HCT116 (cell line): ENCODE results near the gene ELF1. TPM values are rescaled to one million over a fixed set of nuclear protein-coding genes. Genes with fewer than 3 reads are reported as not detected.

ENCODE experiments used
- ATAC-seq: fragments of 200-7000 bp; cut with Tn5 transposase; 2 replicates; pipeline ENCODE4 v1.9.1; 2020; ENCODE audit warnings: mild to moderate bottlenecking, moderate library complexity
- BruUV-seq: library from RNA; stranded (reverse); fragments of 400-500 nt; replicated peaks from 2 replicates; lab custom pipeline; 2021; lab: Mats Ljungman, UMichigan
- CTCF ChIA-PET: fragments of 300-600 bp; sonication (Branson Sonifier 250); formaldehyde crosslinking; loops from one replicate; lab custom pipeline; 2021; ENCODE audit warnings: antibody characterized with exemption; lab: Charles Lee
- POLR2A ChIA-PET: fragments of 300-600, 350-600 bp; sonication (Branson Sonifier 250); formaldehyde crosslinking; loops from one replicate; lab custom pipeline; 2021; ENCODE audit warnings: antibody characterized with exemption; lab: Charles Lee
- RAD21 ChIA-PET, 2 experiments: fragments of 300-600 bp; sonication (Branson Sonifier 250); formaldehyde crosslinking; loops; one replicate each; lab custom pipeline; 2023; ENCODE audit warnings: low total read pairs in 2 of 2; ENCODE audit not compliant: uncharacterized antibody in 2 of 2, unreplicated experiment in 2 of 2, low non-redundant PET in 1 of 2; lab: Charles Lee
- DNase-seq: peaks from one replicate; pipeline ENCODE4 v3.0.0-alpha.2; 2010; ENCODE audit warnings: low read depth, low spot score
- H2AFZ ChIP-seq: fragments of 200-600 bp; shearing (Covaris generic), sonication (generic); 2 replicates; pipeline ENCODE4 v1.6.1; 2017; ENCODE audit warnings: low read depth, mixed run types, mixed read lengths, antibody characterized with exemption, low read length; ENCODE audit not compliant: poor library complexity, severe bottlenecking
- H3K27ac ChIP-seq: 2 replicates; pipeline ENCODE4 v1.5.1; 2012; ENCODE audit warnings: low read depth, low read length
- H3K27me3 ChIP-seq: fragments of 200-600 bp; sonication (generic); 2 replicates; pipeline ENCODE4 v1.6.1; 2016; ENCODE audit warnings: mixed run types, low read length, mixed read lengths; ENCODE audit not compliant: insufficient read depth
- H3K36me3 ChIP-seq, 2 experiments: fragments of 200-500 bp in 1 of 2; fragments of 200-600 bp in 1 of 2; sonication (Bioruptor generic) in 1 of 2; sonication (generic) in 1 of 2; 2 replicates each; pipeline versions ENCODE4 v1.5.1 to v1.6.1; 2014 to 2016; ENCODE audit warnings: low read length in 2 of 2, inconsistent platforms in 1 of 2, mixed read lengths in 1 of 2, mixed run types in 1 of 2; ENCODE audit not compliant: insufficient read depth in 2 of 2, control insufficient read depth in 1 of 2
- H3K4me1 ChIP-seq, 2 experiments: fragments of 200-600 bp in 1 of 2; sonication (generic) in 1 of 2; 2 replicates each; pipeline versions ENCODE4 v1.5.1 to v1.6.1; 2012 to 2017; ENCODE audit warnings: low read length in 2 of 2, inconsistent platforms in 1 of 2, mild to moderate bottlenecking in 1 of 2, mixed read lengths in 1 of 2, mixed run types in 1 of 2, moderate library complexity in 1 of 2; ENCODE audit not compliant: insufficient read depth in 2 of 2, control insufficient read depth in 1 of 2
- H3K4me2 ChIP-seq: fragments of 200-600 bp; sonication (generic); 2 replicates; pipeline ENCODE4 v1.6.1; 2017; ENCODE audit warnings: mixed run types, low read length, mixed read lengths
- H3K4me3 ChIP-seq, 2 experiments: fragments of 200-600 bp in 1 of 2; sonication (generic) in 1 of 2; replicated peaks in 1 of 2; 2 replicates each; pipeline ENCODE4 v1.5.1; 2011 to 2016; ENCODE audit warnings: low read length in 2 of 2, control low read depth in 1 of 2, low read depth in 1 of 2, mild to moderate bottlenecking in 1 of 2, mixed read lengths in 1 of 2, mixed run types in 1 of 2
- H3K79me2 ChIP-seq: fragments of 200-600 bp; sonication (generic); 2 replicates; pipeline ENCODE4 v1.6.1; 2017; ENCODE audit warnings: mild to moderate bottlenecking, mixed run types, low read length, moderate library complexity, mixed read lengths; ENCODE audit not compliant: insufficient read depth
- H3K9ac ChIP-seq: fragments of 200-600 bp; sonication (generic); 2 replicates; pipeline ENCODE4 v1.6.1; 2016; ENCODE audit warnings: low read length, mixed read lengths
- H3K9me2 ChIP-seq: fragments of 200-600 bp; sonication (generic), shearing (Covaris generic); 2 replicates; pipeline ENCODE4 v1.6.1; 2017; ENCODE audit warnings: mixed run types, mild to moderate bottlenecking, moderate library complexity; ENCODE audit not compliant: insufficient read depth
- H3K9me3 ChIP-seq, 2 experiments: fragments of 200-500 bp in 1 of 2; fragments of 200-600 bp in 1 of 2; sonication (Bioruptor generic) in 1 of 2; sonication (generic) in 1 of 2; 2 replicates each; pipeline ENCODE4 v1.6.1; 2014 to 2017; ENCODE audit warnings: low read length in 2 of 2, mixed read lengths in 2 of 2, inconsistent platforms in 1 of 2, low read depth in 1 of 2, mild to moderate bottlenecking in 1 of 2, mixed run types in 1 of 2, moderate library complexity in 1 of 2; ENCODE audit not compliant: control insufficient read depth in 1 of 2, insufficient read depth in 1 of 2
- H4K20me1 ChIP-seq: fragments of 200-600 bp; sonication (generic), shearing (Covaris generic); 2 replicates; pipeline ENCODE4 v1.6.1; 2017; ENCODE audit warnings: mixed run types, mild to moderate bottlenecking, moderate library complexity; ENCODE audit not compliant: insufficient read depth
- EZH2 ChIP-seq: fragments of 200-600 bp; sonication (generic); IDR thresholded peaks from 2 replicates; pipeline ENCODE4 v1.6.1; 2017; ENCODE audit warnings: antibody characterized with exemption, mixed run types
- JUND ChIP-seq: IDR thresholded peaks from 2 replicates; pipeline ENCODE4 v1.6.1; 2012
- POLR2A ChIP-seq: IDR thresholded peaks from 2 replicates; pipeline ENCODE4 v1.7.0; 2011; ENCODE audit warnings: borderline replicate concordance; ENCODE audit not compliant: insufficient read depth, insufficient read length; ENCODE audit errors: extremely low read depth
- POLR2AphosphoS5 ChIP-seq: IDR thresholded peaks from 2 replicates; pipeline ENCODE4 v1.6.1; 2011; ENCODE audit warnings: mild to moderate bottlenecking, low read depth, low read length, moderate library complexity
- RAD21 ChIP-seq: IDR thresholded peaks from 2 replicates; pipeline ENCODE4 v1.6.1; 2012; ENCODE audit warnings: low read depth, mild to moderate bottlenecking
- SIN3A ChIP-seq: IDR thresholded peaks from 2 replicates; pipeline ENCODE4 v1.6.1; 2012; ENCODE audit warnings: low read depth
- SP1 ChIP-seq: IDR thresholded peaks from 2 replicates; pipeline ENCODE4 v1.6.1; 2012; ENCODE audit warnings: low read depth
- TCF7L2 ChIP-seq: IDR thresholded peaks from 2 replicates; pipeline ENCODE4 v1.7.0; 2011; ENCODE audit warnings: borderline replicate concordance, inconsistent platforms; ENCODE audit not compliant: insufficient read depth, insufficient read length; ENCODE audit errors: extremely low read depth
- ZNF274 ChIP-seq: fragments of 200-500 bp; sonication (Bioruptor generic); IDR thresholded peaks from 2 replicates; pipeline ENCODE4 v1.6.1; 2014; ENCODE audit warnings: mild to moderate bottlenecking, low read depth, low read length, inconsistent platforms
- intact Hi-C: fragments of 100-400 bp; cut with micrococcal nuclease; formaldehyde crosslinking; loops from 2 replicates; pipeline ENCODE4 v1.10.0; 2022
- total RNA-seq: library from RNA; stranded (reverse); gene quantifications from one replicate; pipeline ENCODE4 v1.2.1, GENCODE V29; 2021; ENCODE audit not compliant: unreplicated experiment
- TF ChIP-seq, protein P1 (sequence below): IDR thresholded peaks from 2 replicates; pipeline ENCODE4 v1.6.1; 2012
- TF ChIP-seq, protein P2 (sequence below): IDR thresholded peaks from 2 replicates; pipeline ENCODE4 v1.6.1; 2011; ENCODE audit warnings: mild to moderate bottlenecking, low read length, moderate library complexity; ENCODE audit not compliant: insufficient replicate concordance; ENCODE audit errors: extremely low read depth

The ELF1 gene
- total RNA-seq, 1 experiment from 2014 or later = 30.0 TPM

DNA sequence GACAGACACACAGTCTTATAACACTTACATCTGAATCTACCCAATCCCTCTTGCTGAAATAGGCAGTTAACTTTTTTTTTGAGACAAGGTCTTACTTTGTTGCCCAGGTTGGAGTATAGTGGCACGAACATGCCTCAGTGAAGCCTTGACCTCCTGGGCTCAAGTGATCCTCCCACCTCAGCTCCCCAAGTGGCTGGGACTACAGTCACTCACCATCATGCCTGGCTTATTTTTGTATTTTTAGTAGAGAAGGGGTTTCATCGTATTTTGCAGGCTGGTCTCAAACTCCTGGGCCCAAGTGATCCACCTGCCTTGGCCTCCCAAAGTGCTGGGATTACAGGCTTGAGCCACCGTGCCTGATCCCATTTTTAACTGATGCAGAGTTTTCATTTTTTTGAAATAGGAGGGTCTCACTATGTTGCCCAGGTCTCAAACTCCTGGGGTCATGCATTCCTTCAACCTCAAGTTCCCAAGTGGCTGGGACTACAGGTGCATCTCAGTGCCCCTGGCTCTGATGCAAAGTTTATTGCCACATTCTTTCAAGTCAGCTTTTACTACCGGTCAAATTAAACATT lies 7.6 kb downstream of the ELF1 start:
- no peak overlapping the region for H3K9ac ChIP-seq
- RAD21 ChIA-PET = no interaction called here
- H3K36me3 ChIP-seq = no peaks in the 10 kb centered on the region
- no peaks in the 10 kb centered on the region for H3K9me3 ChIP-seq
- no peak overlapping the region for H3K4me3 ChIP-seq
- BruUV-seq = no TSS peak
- CTCF ChIA-PET = interaction anchor here (0.8 kb wide), 1 partner anchor 209 kb away, joined by 3 read pairs; no protein-coding TSS in a partner anchor
- POLR2A ChIA-PET = no interaction called here
- H3K27me3 ChIP-seq = no peaks in the 10 kb centered on the region
- H3K79me2 ChIP-seq = peaks cover 90% of the 10 kb centered on the region
- intact Hi-C loops = no loop called here
- no peaks in the 10 kb centered on the region for H4K20me1 ChIP-seq
- peaks cover 2 to 9% of the 10 kb centered on the region in 2 experiments; a peak in 2 of 4 replicates for H3K4me1 ChIP-seq
- H3K9me2 ChIP-seq = no peaks in the 10 kb centered on the region
- ATAC-seq (no peak), DNase-seq (no peak)
- no peak overlapping the region for H2AFZ ChIP-seq
- no peak overlapping the region for H3K4me2 ChIP-seq
- no peak overlapping the region for H3K27ac ChIP-seq
- TF ChIP-seq EZH2 (no peak), ZNF274 (no peak), SP1 (no peak), POLR2A (no peak), POLR2AphosphoS5 (no peak), RAD21 (no peak), JUND (no peak), SIN3A (no peak), TCF7L2 (no peak)
- TF ChIP-seq, protein P1, sequence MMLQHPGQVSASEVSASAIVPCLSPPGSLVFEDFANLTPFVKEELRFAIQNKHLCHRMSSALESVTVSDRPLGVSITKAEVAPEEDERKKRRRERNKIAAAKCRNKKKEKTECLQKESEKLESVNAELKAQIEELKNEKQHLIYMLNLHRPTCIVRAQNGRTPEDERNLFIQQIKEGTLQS = no peak
- TF ChIP-seq, protein P2, sequence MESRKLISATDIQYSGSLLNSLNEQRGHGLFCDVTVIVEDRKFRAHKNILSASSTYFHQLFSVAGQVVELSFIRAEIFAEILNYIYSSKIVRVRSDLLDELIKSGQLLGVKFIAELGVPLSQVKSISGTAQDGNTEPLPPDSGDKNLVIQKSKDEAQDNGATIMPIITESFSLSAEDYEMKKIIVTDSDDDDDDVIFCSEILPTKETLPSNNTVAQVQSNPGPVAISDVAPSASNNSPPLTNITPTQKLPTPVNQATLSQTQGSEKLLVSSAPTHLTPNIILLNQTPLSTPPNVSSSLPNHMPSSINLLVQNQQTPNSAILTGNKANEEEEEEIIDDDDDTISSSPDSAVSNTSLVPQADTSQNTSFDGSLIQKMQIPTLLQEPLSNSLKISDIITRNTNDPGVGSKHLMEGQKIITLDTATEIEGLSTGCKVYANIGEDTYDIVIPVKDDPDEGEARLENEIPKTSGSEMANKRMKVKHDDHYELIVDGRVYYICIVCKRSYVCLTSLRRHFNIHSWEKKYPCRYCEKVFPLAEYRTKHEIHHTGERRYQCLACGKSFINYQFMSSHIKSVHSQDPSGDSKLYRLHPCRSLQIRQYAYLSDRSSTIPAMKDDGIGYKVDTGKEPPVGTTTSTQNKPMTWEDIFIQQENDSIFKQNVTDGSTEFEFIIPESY = no peak
- TF ChIP-seq, all 23 proteins: peak for 0
